HG03103 (cell line): Measurements from ENCODE around the gene CACNB4.
"Not testable (repeated sequence)": the region's sequence is repeated elsewhere in the genome, so short reads cannot be mapped to it uniquely, and the experiment has no call there.

Source experiments
- ATAC-seq: cut with Tn5 transposase; IDR thresholded peaks from one replicate; pipeline ENCODE4 v1.9.1; 2021; ENCODE audit warnings: low read depth; ENCODE audit not compliant: unreplicated experiment

CACNB4 gene

GRCh38 chr2:151796774-151797173, 302.1 kb downstream of the CACNB4 start:
- no peak for ATAC-seq

- ATAC-seq, result no peak
Observed at GRCh38 chr2:151795646-151796240, 303.1 kb downstream of the CACNB4 start.

GRCh38 chr2:151794422-151794821, 304.4 kb downstream of the CACNB4 start:
- not testable (repeated sequence) for ATAC-seq

GRCh38 chr2:151793123-151793522, 305.7 kb downstream of the CACNB4 start:
- no peak for ATAC-seq

- no peak for ATAC-seq
Observed at GRCh38 chr2:151792589-151792988, 306.3 kb downstream of the CACNB4 start.

- ATAC-seq, result no peak
Observed at GRCh38 chr2:151791545-151791944, 307.3 kb downstream of the CACNB4 start.

GRCh38 chr2:151790689-151791088, 308.2 kb downstream of the CACNB4 start:
- no peak for ATAC-seq

- ATAC-seq, result no peak
Observed at GRCh38 chr2:151789055-151789834, 309.6 kb downstream of the CACNB4 start.

GRCh38 chr2:151786483-151786882, 312.4 kb downstream of the CACNB4 start:
- no peak for ATAC-seq

- no peak for ATAC-seq
Observed at GRCh38 chr2:151786077-151786476, 312.8 kb downstream of the CACNB4 start.

- ATAC-seq, result no peak
Observed at GRCh38 chr2:151783133-151783520, 315.7 kb downstream of the CACNB4 start.
